HG03135 (cell line): ENCODE data around the gene NCS1.

Experiments used
- ATAC-seq: cut with Tn5 transposase; IDR thresholded peaks from one replicate; pipeline ENCODE4 v1.9.1; 2021; ENCODE audit warnings: mild to moderate bottlenecking, moderate library complexity; ENCODE audit not compliant: unreplicated experiment

NCS1 gene

GRCh38 chr9:130211548-130212226 lies 39.5 kb downstream of the NCS1 start:
- ATAC-seq = no peak

GRCh38 chr9:130212543-130213297 lies 40.5 kb downstream of the NCS1 start:
- ATAC-seq = no peak

GRCh38 chr9:130213911-130214761 lies 41.9 kb downstream of the NCS1 start:
- no peak for ATAC-seq

- ATAC-seq = no peak
Measured at GRCh38 chr9:130214776-130215340, 42.7 kb downstream of the NCS1 start.

- no peak for ATAC-seq
Measured at GRCh38 chr9:130215341-130216119, 43.3 kb downstream of the NCS1 start.

- no peak for ATAC-seq
Measured at GRCh38 chr9:130217838-130218237, 45.6 kb downstream of the NCS1 start.

GRCh38 chr9:130219661-130220096 lies 47.5 kb downstream of the NCS1 start:
- no peak for ATAC-seq

GRCh38 chr9:130220352-130220751 lies 48.1 kb downstream of the NCS1 start:
- no peak for ATAC-seq

GRCh38 chr9:130222833-130223232 lies 50.6 kb downstream of the NCS1 start:
- no peak for ATAC-seq

- ATAC-seq = no peak
Measured at GRCh38 chr9:130225071-130225470, 52.9 kb downstream of the NCS1 start.

GRCh38 chr9:130225586-130225985 lies 53.4 kb downstream of the NCS1 start:
- ATAC-seq = no peak

GRCh38 chr9:130226112-130226511 lies 53.9 kb downstream of the NCS1 start:
- no peak for ATAC-seq

- ATAC-seq = no peak
Measured at GRCh38 chr9:130227833-130228232, 55.6 kb downstream of the NCS1 start.

GRCh38 chr9:130229759-130230158 lies 57.6 kb downstream of the NCS1 start:
- ATAC-seq = no peak

GRCh38 chr9:130230631-130231030 lies 58.4 kb downstream of the NCS1 start:
- no peak for ATAC-seq

GRCh38 chr9:130232899-130233586 lies 60.8 kb downstream of the NCS1 start:
- no peak for ATAC-seq

- ATAC-seq = no peak
Measured at GRCh38 chr9:130233587-130233945, 61.4 kb downstream of the NCS1 start.

- ATAC-seq = no peak
Measured at GRCh38 chr9:130234340-130235260, 62.4 kb downstream of the NCS1 start.
